WTC11 (cell line): ENCODE data around the gene TOM1. TPM values are rescaled to one million over a fixed set of nuclear protein-coding genes. Genes with fewer than 3 reads are reported as not detected.

ENCODE experiments used
- ATAC-seq: fragments of 200-7000 bp; cut with Tn5 transposase; 2 replicates; pipeline ENCODE4 v1.10.0; 2021; ENCODE audit warnings: mild to moderate bottlenecking, moderate library complexity
- CTCF ChIA-PET: fragments of 300-600 bp; sonication (Branson Sonifier 250); formaldehyde crosslinking; loops from one replicate; lab custom pipeline; 2021; ENCODE audit warnings: antibody characterized with exemption; lab: Charles Lee
- POLR2A ChIA-PET: fragments of 350-600 bp; sonication (Branson Sonifier 250); formaldehyde crosslinking; loops from one replicate; lab custom pipeline; 2021; ENCODE audit warnings: antibody characterized with exemption; lab: Charles Lee
- DNase-seq: peaks from one replicate; pipeline ENCODE4 v3.0.0; 2021; ENCODE audit warnings: low spot score
- H3K27ac Mint-ChIP-seq: 2 replicates; pipeline ENCODE4 v1.8.0; 2021; ENCODE audit warnings: mixed read lengths
- H3K27me3 Mint-ChIP-seq: 2 replicates; pipeline ENCODE4 v1.8.0; 2021; ENCODE audit warnings: low read depth, mild to moderate bottlenecking, moderate library complexity, mixed read lengths
- H3K36me3 Mint-ChIP-seq: 2 replicates; pipeline ENCODE4 v1.8.0; 2021; ENCODE audit warnings: mixed read lengths
- H3K4me1 Mint-ChIP-seq: 2 replicates; pipeline ENCODE4 v1.8.0; 2022; ENCODE audit warnings: mixed read lengths
- H3K4me3 Mint-ChIP-seq: 2 replicates; pipeline ENCODE4 v1.8.0; 2021; ENCODE audit warnings: mild to moderate bottlenecking, moderate library complexity, mixed read lengths
- H3K9me3 Mint-ChIP-seq: 2 replicates; pipeline ENCODE4 v1.8.0; 2021; ENCODE audit warnings: mixed read lengths
- CREM ChIP-seq: sonication (generic); formaldehyde crosslinking; IDR thresholded peaks from 2 replicates; pipeline ENCODE4 v1.8.1; 2022; ENCODE audit warnings: mild to moderate bottlenecking, missing genetic modification reagents, moderate library complexity
- ELF4 ChIP-seq: sonication (generic); formaldehyde crosslinking; IDR thresholded peaks from 2 replicates; pipeline ENCODE4 v1.8.1; 2022; ENCODE audit warnings: low read depth, mild to moderate bottlenecking, moderate library complexity, missing genetic modification reagents
- EMX1 ChIP-seq: fragments of 250-450 bp; sonication (Bioruptor Pico); IDR thresholded peaks from 2 replicates; pipeline ENCODE4 v1.8.0; 2021; ENCODE audit warnings: mild to moderate bottlenecking
- ETV6 ChIP-seq: sonication (generic); formaldehyde crosslinking; IDR thresholded peaks from 2 replicates; pipeline ENCODE4 v1.8.1; 2022; ENCODE audit warnings: mild to moderate bottlenecking, missing genetic modification reagents
- FOXK1 ChIP-seq: sonication (generic); formaldehyde crosslinking; IDR thresholded peaks from 2 replicates; pipeline ENCODE4 v1.8.0; 2022; ENCODE audit warnings: mild to moderate bottlenecking, moderate library complexity, missing genetic modification reagents
- MYBL2 ChIP-seq: sonication (generic); formaldehyde crosslinking; IDR thresholded peaks from 2 replicates; pipeline ENCODE4 v1.8.1; 2023; ENCODE audit warnings: mild to moderate bottlenecking, moderate library complexity, missing genetic modification reagents
- ZBTB21 ChIP-seq: sonication (generic); formaldehyde crosslinking; IDR thresholded peaks from 2 replicates; pipeline ENCODE4 v1.8.1; 2023; ENCODE audit warnings: mild to moderate bottlenecking, missing genetic modification reagents, borderline replicate concordance
- ZNF232 ChIP-seq: sonication (generic); formaldehyde crosslinking; IDR thresholded peaks from 2 replicates; pipeline ENCODE4 v1.8.0; 2022; ENCODE audit warnings: mild to moderate bottlenecking, missing genetic modification reagents
- total RNA-seq: library from RNA; stranded (reverse); gene quantifications from 3 replicates; pipeline ENCODE4 v1.2.3, GENCODE V29; 2021
- TF ChIP-seq, protein P1 (sequence below): sonication (generic); formaldehyde crosslinking; IDR thresholded peaks from 2 replicates; pipeline ENCODE4 v1.8.1; 2022; ENCODE audit warnings: low read depth, missing genetic modification reagents, borderline replicate concordance
- TF ChIP-seq, protein P2 (sequence below): sonication (generic); formaldehyde crosslinking; IDR thresholded peaks from 2 replicates; pipeline ENCODE4 v1.8.1; 2023; ENCODE audit warnings: mild to moderate bottlenecking, missing genetic modification reagents, moderate library complexity
- TF ChIP-seq, protein P3 (sequence below): sonication (generic); formaldehyde crosslinking; IDR thresholded peaks from 2 replicates; pipeline ENCODE4 v1.8.0; 2022; ENCODE audit warnings: mild to moderate bottlenecking, missing genetic modification reagents
- TF ChIP-seq, protein P4 (sequence below): sonication (generic); formaldehyde crosslinking; IDR thresholded peaks from 2 replicates; pipeline ENCODE4 v1.8.0; 2023; ENCODE audit warnings: mild to moderate bottlenecking, missing genetic modification reagents
- TF ChIP-seq, protein P5 (sequence below): sonication (generic); formaldehyde crosslinking; IDR thresholded peaks from 2 replicates; pipeline ENCODE4 v1.8.0; 2023; ENCODE audit warnings: missing genetic modification reagents
- TF ChIP-seq, protein P6 (sequence below): sonication (generic); formaldehyde crosslinking; IDR thresholded peaks from 2 replicates; pipeline ENCODE4 v1.8.1; 2022; ENCODE audit warnings: mild to moderate bottlenecking, moderate library complexity, missing genetic modification reagents
- TF ChIP-seq, protein P7 (sequence below): sonication (generic); formaldehyde crosslinking; IDR thresholded peaks from 2 replicates; pipeline ENCODE4 v1.8.1; 2023; ENCODE audit warnings: mild to moderate bottlenecking, missing genetic modification reagents
- TF ChIP-seq, protein P8 (sequence below): sonication (generic); formaldehyde crosslinking; IDR thresholded peaks from 2 replicates; pipeline ENCODE4 v1.8.0; 2022; ENCODE audit warnings: missing genetic modification reagents

Gene TOM1
- total RNA-seq, 1 experiment from 2014 or later = 23.5 TPM

DNA sequence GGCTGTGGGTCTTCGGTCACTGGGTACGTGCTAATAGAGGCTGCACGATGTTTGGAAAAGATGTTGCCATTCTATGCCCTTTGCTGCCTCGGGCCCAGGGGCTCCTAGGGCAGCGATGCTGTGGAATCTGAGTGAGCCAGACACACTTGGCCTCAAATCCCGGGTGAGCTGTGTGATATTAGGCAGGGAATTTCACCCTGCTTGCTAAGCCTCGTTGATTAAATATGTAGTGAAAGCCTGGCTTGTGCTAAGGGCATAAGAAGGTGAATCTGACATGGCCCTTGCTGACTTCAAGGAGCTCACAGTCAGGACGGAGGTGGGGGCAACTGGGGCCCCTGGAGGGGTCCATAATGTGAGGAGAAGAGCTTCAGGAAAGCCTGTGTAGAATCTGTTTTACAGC, 75.8 kb downstream of the TOM1 start:
- ChIA-PET CTCF (interaction anchor here (0.6 to 2.4 kb wide), 6 partner anchors 9 to 911 kb away, joined by 3 to 13 read pairs (median 4); no protein-coding TSS in a partner anchor), POLR2A (interaction anchor here (0.7 to 1.4 kb wide), 3 partner anchors 9 to 172 kb away, joined by 3 to 4 read pairs (median 4); no protein-coding TSS in a partner anchor)
- no peak overlapping the region for H3K4me3 Mint-ChIP-seq
- no peaks in the 10 kb centered on the region for H3K36me3 Mint-ChIP-seq
- H3K9me3 Mint-ChIP-seq = no peaks in the 10 kb centered on the region
- H3K27ac Mint-ChIP-seq = peak overlapping the region; percentile 46
- DNase-seq (no peak), ATAC-seq (no peak)
- H3K27me3 Mint-ChIP-seq = peaks cover 4% of the 10 kb centered on the region; the same call in 1 of the 2 replicates
- TF ChIP-seq, protein P1, sequence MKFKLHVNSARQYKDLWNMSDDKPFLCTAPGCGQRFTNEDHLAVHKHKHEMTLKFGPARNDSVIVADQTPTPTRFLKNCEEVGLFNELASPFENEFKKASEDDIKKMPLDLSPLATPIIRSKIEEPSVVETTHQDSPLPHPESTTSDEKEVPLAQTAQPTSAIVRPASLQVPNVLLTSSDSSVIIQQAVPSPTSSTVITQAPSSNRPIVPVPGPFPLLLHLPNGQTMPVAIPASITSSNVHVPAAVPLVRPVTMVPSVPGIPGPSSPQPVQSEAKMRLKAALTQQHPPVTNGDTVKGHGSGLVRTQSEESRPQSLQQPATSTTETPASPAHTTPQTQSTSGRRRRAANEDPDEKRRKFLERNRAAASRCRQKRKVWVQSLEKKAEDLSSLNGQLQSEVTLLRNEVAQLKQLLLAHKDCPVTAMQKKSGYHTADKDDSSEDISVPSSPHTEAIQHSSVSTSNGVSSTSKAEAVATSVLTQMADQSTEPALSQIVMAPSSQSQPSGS (CRISPR knock-in tag) = no peak
- peaks cover 62% of the 10 kb centered on the region for H3K4me1 Mint-ChIP-seq

DNA sequence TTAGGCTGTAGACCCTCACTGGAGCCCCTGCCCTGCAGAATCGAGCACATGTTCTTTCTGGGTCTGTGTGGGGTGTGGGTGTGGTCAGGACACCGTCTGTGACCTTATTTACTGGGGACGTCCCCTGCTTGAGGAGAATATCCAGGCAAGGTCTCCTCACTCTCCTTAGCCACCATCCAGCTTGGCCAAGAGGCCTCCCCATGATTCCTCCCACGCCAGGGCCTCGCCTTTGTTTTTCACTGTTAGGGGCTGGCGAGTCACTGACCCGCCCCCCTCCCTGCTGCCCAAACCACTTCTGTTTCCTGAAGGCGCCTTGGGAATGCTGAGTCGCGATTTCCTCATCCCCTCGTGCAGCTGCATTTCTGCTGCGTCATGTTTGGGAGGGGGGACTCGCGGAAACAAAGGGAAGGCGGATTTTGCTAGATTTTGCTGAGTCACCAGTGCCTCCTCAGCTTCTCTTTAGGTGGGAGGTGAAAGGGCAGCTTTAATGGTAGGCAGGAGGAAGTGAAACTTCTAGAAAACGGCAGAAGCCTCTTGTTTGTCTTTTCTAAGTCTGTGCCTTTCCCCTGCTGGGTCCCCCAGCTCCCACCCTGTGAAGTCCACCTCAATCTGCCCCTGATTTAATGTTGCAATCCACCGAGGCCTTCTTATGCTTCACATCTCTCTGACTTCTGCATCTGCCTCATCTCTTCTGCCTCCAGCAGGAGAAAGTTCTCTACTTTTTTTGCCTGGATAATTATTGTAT, 77.2 kb downstream of the TOM1 start:
- Mint-ChIP-seq H3K9me3 (no peaks in the 10 kb centered on the region), H3K4me3 (peak overlapping the region; percentile 18; the same call in 1 of the 2 replicates), H3K27me3 (peaks cover 2% of the 10 kb centered on the region; the same call in 1 of the 2 replicates), H3K4me1 (peaks cover 70% of the 10 kb centered on the region), H3K36me3 (no peaks in the 10 kb centered on the region), H3K27ac (peak overlapping the region; percentile 90)
- ATAC-seq = peak; percentile 46
- POLR2A ChIA-PET = interaction anchor here (0.6 to 1.3 kb wide), 5 partner anchors 20 to 1688 kb away, joined by 3 to 10 read pairs (median 4); no protein-coding TSS in a partner anchor
- DNase-seq = peak; percentile 94
- CTCF ChIA-PET = interaction anchor here (0.6 to 2.4 kb wide), 3 partner anchors 9 to 54 kb away, joined by 3 to 13 read pairs (median 4); no protein-coding TSS in a partner anchor
- TF ChIP-seq, protein P2, sequence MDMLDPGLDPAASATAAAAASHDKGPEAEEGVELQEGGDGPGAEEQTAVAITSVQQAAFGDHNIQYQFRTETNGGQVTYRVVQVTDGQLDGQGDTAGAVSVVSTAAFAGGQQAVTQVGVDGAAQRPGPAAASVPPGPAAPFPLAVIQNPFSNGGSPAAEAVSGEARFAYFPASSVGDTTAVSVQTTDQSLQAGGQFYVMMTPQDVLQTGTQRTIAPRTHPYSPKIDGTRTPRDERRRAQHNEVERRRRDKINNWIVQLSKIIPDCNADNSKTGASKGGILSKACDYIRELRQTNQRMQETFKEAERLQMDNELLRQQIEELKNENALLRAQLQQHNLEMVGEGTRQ (CRISPR knock-in tag) = 0 out of 2 replicates have a peak, but pooled peaks have one; percentile 44
- TF ChIP-seq, protein P3, sequence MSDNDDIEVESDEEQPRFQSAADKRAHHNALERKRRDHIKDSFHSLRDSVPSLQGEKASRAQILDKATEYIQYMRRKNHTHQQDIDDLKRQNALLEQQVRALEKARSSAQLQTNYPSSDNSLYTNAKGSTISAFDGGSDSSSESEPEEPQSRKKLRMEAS = peak; percentile 97
- TF ChIP-seq, protein P4, sequence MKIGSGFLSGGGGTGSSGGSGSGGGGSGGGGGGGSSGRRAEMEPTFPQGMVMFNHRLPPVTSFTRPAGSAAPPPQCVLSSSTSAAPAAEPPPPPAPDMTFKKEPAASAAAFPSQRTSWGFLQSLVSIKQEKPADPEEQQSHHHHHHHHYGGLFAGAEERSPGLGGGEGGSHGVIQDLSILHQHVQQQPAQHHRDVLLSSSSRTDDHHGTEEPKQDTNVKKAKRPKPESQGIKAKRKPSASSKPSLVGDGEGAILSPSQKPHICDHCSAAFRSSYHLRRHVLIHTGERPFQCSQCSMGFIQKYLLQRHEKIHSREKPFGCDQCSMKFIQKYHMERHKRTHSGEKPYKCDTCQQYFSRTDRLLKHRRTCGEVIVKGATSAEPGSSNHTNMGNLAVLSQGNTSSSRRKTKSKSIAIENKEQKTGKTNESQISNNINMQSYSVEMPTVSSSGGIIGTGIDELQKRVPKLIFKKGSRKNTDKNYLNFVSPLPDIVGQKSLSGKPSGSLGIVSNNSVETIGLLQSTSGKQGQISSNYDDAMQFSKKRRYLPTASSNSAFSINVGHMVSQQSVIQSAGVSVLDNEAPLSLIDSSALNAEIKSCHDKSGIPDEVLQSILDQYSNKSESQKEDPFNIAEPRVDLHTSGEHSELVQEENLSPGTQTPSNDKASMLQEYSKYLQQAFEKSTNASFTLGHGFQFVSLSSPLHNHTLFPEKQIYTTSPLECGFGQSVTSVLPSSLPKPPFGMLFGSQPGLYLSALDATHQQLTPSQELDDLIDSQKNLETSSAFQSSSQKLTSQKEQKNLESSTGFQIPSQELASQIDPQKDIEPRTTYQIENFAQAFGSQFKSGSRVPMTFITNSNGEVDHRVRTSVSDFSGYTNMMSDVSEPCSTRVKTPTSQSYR (CRISPR knock-in tag) = peak; percentile 58; the same call in 1 of the 2 replicates
- no peak for TF ChIP-seq ZBTB21 (CRISPR knock-in tag)
- TF ChIP-seq, protein P1 (CRISPR knock-in tag) = no peak
- TF ChIP-seq, protein P5, sequence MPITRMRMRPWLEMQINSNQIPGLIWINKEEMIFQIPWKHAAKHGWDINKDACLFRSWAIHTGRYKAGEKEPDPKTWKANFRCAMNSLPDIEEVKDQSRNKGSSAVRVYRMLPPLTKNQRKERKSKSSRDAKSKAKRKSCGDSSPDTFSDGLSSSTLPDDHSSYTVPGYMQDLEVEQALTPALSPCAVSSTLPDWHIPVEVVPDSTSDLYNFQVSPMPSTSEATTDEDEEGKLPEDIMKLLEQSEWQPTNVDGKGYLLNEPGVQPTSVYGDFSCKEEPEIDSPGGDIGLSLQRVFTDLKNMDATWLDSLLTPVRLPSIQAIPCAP = 0 out of 2 replicates have a peak, but pooled peaks have one; percentile 24
- TF ChIP-seq, protein P6, sequence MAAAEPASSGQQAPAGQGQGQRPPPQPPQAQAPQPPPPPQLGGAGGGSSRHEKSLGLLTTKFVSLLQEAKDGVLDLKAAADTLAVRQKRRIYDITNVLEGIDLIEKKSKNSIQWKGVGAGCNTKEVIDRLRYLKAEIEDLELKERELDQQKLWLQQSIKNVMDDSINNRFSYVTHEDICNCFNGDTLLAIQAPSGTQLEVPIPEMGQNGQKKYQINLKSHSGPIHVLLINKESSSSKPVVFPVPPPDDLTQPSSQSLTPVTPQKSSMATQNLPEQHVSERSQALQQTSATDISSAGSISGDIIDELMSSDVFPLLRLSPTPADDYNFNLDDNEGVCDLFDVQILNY = peak; percentile 56; the same call in 1 of the 2 replicates
- TF ChIP-seq CREM (CRISPR knock-in tag) = peak; percentile 69; the same call in 1 of the 2 replicates
- TF ChIP-seq EMX1 (CRISPR knock-in tag) = no peak
- no peak for TF ChIP-seq ELF4
- TF ChIP-seq FOXK1 (CRISPR knock-in tag) = peak; percentile 96
- peak; percentile 92 for TF ChIP-seq ETV6 (CRISPR knock-in tag)
- TF ChIP-seq ZNF232 = 0 out of 2 replicates have a peak, but pooled peaks have one; percentile 31
- TF ChIP-seq, protein P7, sequence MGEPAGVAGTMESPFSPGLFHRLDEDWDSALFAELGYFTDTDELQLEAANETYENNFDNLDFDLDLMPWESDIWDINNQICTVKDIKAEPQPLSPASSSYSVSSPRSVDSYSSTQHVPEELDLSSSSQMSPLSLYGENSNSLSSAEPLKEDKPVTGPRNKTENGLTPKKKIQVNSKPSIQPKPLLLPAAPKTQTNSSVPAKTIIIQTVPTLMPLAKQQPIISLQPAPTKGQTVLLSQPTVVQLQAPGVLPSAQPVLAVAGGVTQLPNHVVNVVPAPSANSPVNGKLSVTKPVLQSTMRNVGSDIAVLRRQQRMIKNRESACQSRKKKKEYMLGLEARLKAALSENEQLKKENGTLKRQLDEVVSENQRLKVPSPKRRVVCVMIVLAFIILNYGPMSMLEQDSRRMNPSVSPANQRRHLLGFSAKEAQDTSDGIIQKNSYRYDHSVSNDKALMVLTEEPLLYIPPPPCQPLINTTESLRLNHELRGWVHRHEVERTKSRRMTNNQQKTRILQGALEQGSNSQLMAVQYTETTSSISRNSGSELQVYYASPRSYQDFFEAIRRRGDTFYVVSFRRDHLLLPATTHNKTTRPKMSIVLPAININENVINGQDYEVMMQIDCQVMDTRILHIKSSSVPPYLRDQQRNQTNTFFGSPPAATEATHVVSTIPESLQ = no peak
- TF ChIP-seq, protein P8, sequence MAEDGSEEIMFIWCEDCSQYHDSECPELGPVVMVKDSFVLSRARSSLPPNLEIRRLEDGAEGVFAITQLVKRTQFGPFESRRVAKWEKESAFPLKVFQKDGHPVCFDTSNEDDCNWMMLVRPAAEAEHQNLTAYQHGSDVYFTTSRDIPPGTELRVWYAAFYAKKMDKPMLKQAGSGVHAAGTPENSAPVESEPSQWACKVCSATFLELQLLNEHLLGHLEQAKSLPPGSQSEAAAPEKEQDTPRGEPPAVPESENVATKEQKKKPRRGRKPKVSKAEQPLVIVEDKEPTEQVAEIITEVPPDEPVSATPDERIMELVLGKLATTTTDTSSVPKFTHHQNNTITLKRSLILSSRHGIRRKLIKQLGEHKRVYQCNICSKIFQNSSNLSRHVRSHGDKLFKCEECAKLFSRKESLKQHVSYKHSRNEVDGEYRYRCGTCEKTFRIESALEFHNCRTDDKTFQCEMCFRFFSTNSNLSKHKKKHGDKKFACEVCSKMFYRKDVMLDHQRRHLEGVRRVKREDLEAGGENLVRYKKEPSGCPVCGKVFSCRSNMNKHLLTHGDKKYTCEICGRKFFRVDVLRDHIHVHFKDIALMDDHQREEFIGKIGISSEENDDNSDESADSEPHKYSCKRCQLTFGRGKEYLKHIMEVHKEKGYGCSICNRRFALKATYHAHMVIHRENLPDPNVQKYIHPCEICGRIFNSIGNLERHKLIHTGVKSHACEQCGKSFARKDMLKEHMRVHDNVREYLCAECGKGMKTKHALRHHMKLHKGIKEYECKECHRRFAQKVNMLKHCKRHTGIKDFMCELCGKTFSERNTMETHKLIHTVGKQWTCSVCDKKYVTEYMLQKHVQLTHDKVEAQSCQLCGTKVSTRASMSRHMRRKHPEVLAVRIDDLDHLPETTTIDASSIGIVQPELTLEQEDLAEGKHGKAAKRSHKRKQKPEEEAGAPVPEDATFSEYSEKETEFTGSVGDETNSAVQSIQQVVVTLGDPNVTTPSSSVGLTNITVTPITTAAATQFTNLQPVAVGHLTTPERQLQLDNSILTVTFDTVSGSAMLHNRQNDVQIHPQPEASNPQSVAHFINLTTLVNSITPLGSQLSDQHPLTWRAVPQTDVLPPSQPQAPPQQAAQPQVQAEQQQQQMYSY = 0 out of 2 replicates have a peak, but pooled peaks have one; percentile 29
- TF ChIP-seq MYBL2 (CRISPR knock-in tag) = no peak
